NCI-H1048 (cell line): Measurements from ENCODE around the gene CDH11.

Experiments
- DNase-seq: peaks from one replicate; lab custom pipeline; 2025; lab: John Stamatoyannopoulos, UW

Gene CDH11

GRCh38 chr16:65070831-65071432, 50.9 kb downstream of the CDH11 start:
- DNase-seq: no peak

GRCh38 chr16:65069766-65070165, 52.1 kb downstream of the CDH11 start:
- no peak for DNase-seq

GRCh38 chr16:65069065-65069464, 52.8 kb downstream of the CDH11 start:
- no peak for DNase-seq

- DNase-seq: no peak
Measured at GRCh38 chr16:65068151-65068740, 53.6 kb downstream of the CDH11 start.

GRCh38 chr16:65066651-65067050, 55.2 kb downstream of the CDH11 start:
- no peak for DNase-seq

- no peak for DNase-seq
Measured at GRCh38 chr16:65065031-65065430, 56.8 kb downstream of the CDH11 start.

GRCh38 chr16:65064131-65064530, 57.7 kb downstream of the CDH11 start:
- no peak for DNase-seq

GRCh38 chr16:65062736-65063583, 58.9 kb downstream of the CDH11 start:
- no peak for DNase-seq

GRCh38 chr16:65061935-65062518, 59.8 kb downstream of the CDH11 start:
- DNase-seq: no peak

- no peak for DNase-seq
Measured at GRCh38 chr16:65061263-65061662, 60.6 kb downstream of the CDH11 start.

- DNase-seq: no peak
Measured at GRCh38 chr16:65059406-65059980, 62.4 kb downstream of the CDH11 start.

GRCh38 chr16:65057184-65057583, 64.7 kb downstream of the CDH11 start:
- DNase-seq: no peak

GRCh38 chr16:65054457-65054856, 67.4 kb downstream of the CDH11 start:
- DNase-seq: no peak

- DNase-seq: no peak
Measured at GRCh38 chr16:65049679-65050078, 72.2 kb downstream of the CDH11 start.

- DNase-seq: no peak
Measured at GRCh38 chr16:65045961-65046360, 75.9 kb downstream of the CDH11 start.

GRCh38 chr16:65044873-65045272, 77.0 kb downstream of the CDH11 start:
- DNase-seq: no peak

- no peak for DNase-seq
Measured at GRCh38 chr16:65044026-65044425, 77.8 kb downstream of the CDH11 start.

- DNase-seq: no peak
Measured at GRCh38 chr16:65042438-65043365, 79.2 kb downstream of the CDH11 start.

- no peak for DNase-seq
Measured at GRCh38 chr16:65041667-65042066, 80.2 kb downstream of the CDH11 start.

GRCh38 chr16:65038100-65038499, 83.8 kb downstream of the CDH11 start:
- DNase-seq: no peak

GRCh38 chr16:65037556-65037955, 84.3 kb downstream of the CDH11 start:
- no peak for DNase-seq
